ENCODE results near the gene CBARP. TPM values are rescaled to one million over a fixed set of nuclear protein-coding genes. Genes with fewer than 3 reads are reported as not detected.

The CBARP gene
- total RNA-seq, 4 donors from 2014 or later = 0.57 to 1.1 TPM; not detected in 2

GRCh38 chr19:1225440-1226226 is 12.2 kb downstream of the CBARP start:
- no peak for TF ChIP-seq CTCF (IDR thresholded peaks at IDR 0.05; ENCODE audit: low read depth)

- TF ChIP-seq CTCF (IDR thresholded peaks at IDR 0.05; ENCODE audit: low read depth) = no peak
Measured at GRCh38 chr19:1224847-1225246, 13.0 kb downstream of the CBARP start.

GRCh38 chr19:1224047-1224825 is 13.6 kb downstream of the CBARP start:
- no peak for TF ChIP-seq CTCF (IDR thresholded peaks at IDR 0.05; ENCODE audit: low read depth)

GRCh38 chr19:1223018-1223855 is 14.6 kb downstream of the CBARP start:
- TF ChIP-seq CTCF (IDR thresholded peaks at IDR 0.05; ENCODE audit: low read depth) = no peak

- no peak for TF ChIP-seq CTCF (IDR thresholded peaks at IDR 0.05; ENCODE audit: low read depth)
Measured at GRCh38 chr19:1222394-1222793, 15.4 kb downstream of the CBARP start.

GRCh38 chr19:1221904-1222255 is 15.9 kb downstream of the CBARP start:
- TF ChIP-seq CTCF (IDR thresholded peaks at IDR 0.05; ENCODE audit: low read depth) = no peak

Data from subcutaneous adipose tissue (tissue), 4 donors.